GM19463 (cell line): ENCODE measurements around the gene CEP112.
"Not testable (repeated sequence)": the region's sequence is repeated elsewhere in the genome, so short reads cannot be mapped to it uniquely, and the experiment has no call there.

Experiments used
- ATAC-seq: cut with Tn5 transposase; IDR thresholded peaks from one replicate; pipeline ENCODE4 v1.9.1; 2021; ENCODE audit warnings: mild to moderate bottlenecking, moderate library complexity; ENCODE audit not compliant: unreplicated experiment

CEP112 gene

GRCh38 chr17:66085221-66085620 lies 106.7 kb downstream of the CEP112 start:
- ATAC-seq: no peak

GRCh38 chr17:66080670-66081069 lies 111.3 kb downstream of the CEP112 start:
- ATAC-seq: not testable (repeated sequence)

- no peak for ATAC-seq
Observed at GRCh38 chr17:66076546-66077190, 115.3 kb downstream of the CEP112 start.

- no peak for ATAC-seq
Observed at GRCh38 chr17:66073384-66073783, 118.5 kb downstream of the CEP112 start.

- no peak for ATAC-seq
Observed at GRCh38 chr17:66063686-66064085, 128.2 kb downstream of the CEP112 start.

GRCh38 chr17:66056148-66056547 lies 135.8 kb downstream of the CEP112 start:
- no peak for ATAC-seq

- ATAC-seq: no peak
Observed at GRCh38 chr17:66054242-66054641, 137.7 kb downstream of the CEP112 start.

GRCh38 chr17:66044083-66044482 lies 147.8 kb downstream of the CEP112 start:
- no peak for ATAC-seq

- ATAC-seq: no peak
Observed at GRCh38 chr17:66043419-66043818, 148.5 kb downstream of the CEP112 start.

GRCh38 chr17:66040402-66040801 lies 151.5 kb downstream of the CEP112 start:
- ATAC-seq: no peak

- no peak for ATAC-seq
Observed at GRCh38 chr17:66038125-66038524, 153.8 kb downstream of the CEP112 start.

- no peak for ATAC-seq
Observed at GRCh38 chr17:66037221-66037620, 154.7 kb downstream of the CEP112 start.

- no peak for ATAC-seq
Observed at GRCh38 chr17:66032082-66032712, 159.7 kb downstream of the CEP112 start.

GRCh38 chr17:66025551-66025950 lies 166.4 kb downstream of the CEP112 start:
- ATAC-seq: no peak

GRCh38 chr17:66021757-66022156 lies 170.2 kb downstream of the CEP112 start:
- no peak for ATAC-seq

GRCh38 chr17:66018786-66019185 lies 173.1 kb downstream of the CEP112 start:
- ATAC-seq: no peak

- ATAC-seq: no peak
Observed at GRCh38 chr17:66016231-66016630, 175.7 kb downstream of the CEP112 start.

GRCh38 chr17:66008680-66009079 lies 183.3 kb downstream of the CEP112 start:
- no peak for ATAC-seq

GRCh38 chr17:66006654-66007053 lies 185.3 kb downstream of the CEP112 start:
- ATAC-seq: no peak

GRCh38 chr17:66002812-66003211 lies 189.1 kb downstream of the CEP112 start:
- no peak for ATAC-seq

- no peak for ATAC-seq
Observed at GRCh38 chr17:66002063-66002585, 189.8 kb downstream of the CEP112 start.

- no peak for ATAC-seq
Observed at GRCh38 chr17:66000216-66000615, 191.7 kb downstream of the CEP112 start.
